T-helper 1 cell treated with Interleukin-12 subunit alpha and Interleukin-12 subunit beta and Interleukin-4 antibody, amounts not matched to agents 30 μg/mL and 1 μg/mL, for 36 hours (primary cell): ENCODE results near the gene MYO1E.
"Not testable (repeated sequence)": the region's sequence is repeated elsewhere in the genome, so short reads cannot be mapped to it uniquely, and the experiment has no call there.

ENCODE experiments used
- H3K27ac Mint-ChIP-seq: one replicate; pipeline ENCODE4 v1.8.0; 2021; ENCODE audit warnings: mild to moderate bottlenecking, mixed read lengths
- H3K27me3 Mint-ChIP-seq: one replicate; pipeline ENCODE4 v1.8.0; 2021; ENCODE audit warnings: low read depth, mixed read lengths
- H3K36me3 Mint-ChIP-seq: one replicate; pipeline ENCODE4 v1.8.0; 2021; ENCODE audit warnings: low read depth, mixed read lengths
- H3K4me1 Mint-ChIP-seq: one replicate; pipeline ENCODE4 v1.8.0; 2021; ENCODE audit warnings: low read depth, mixed read lengths
- H3K4me3 Mint-ChIP-seq: one replicate; pipeline ENCODE4 v1.8.0; 2021; ENCODE audit warnings: mild to moderate bottlenecking, moderate library complexity, mixed read lengths
- H3K9me3 Mint-ChIP-seq: one replicate; pipeline ENCODE4 v1.8.0; 2021; ENCODE audit warnings: mixed read lengths

Gene MYO1E

GRCh38 chr15:59349680-59350420 lies 22.8 kb downstream of the MYO1E start:
- peaks cover 39% of the 10 kb centered on the region for H3K4me1 Mint-ChIP-seq
- peaks cover 7% of the 10 kb centered on the region for H3K36me3 Mint-ChIP-seq
- peak overlapping the region; percentile 47 for H3K27ac Mint-ChIP-seq
- H3K9me3 Mint-ChIP-seq, result no peaks in the 10 kb centered on the region
- peaks cover 7% of the 10 kb centered on the region for H3K27me3 Mint-ChIP-seq
- peak overlapping the region; percentile 62 for H3K4me3 Mint-ChIP-seq

GRCh38 chr15:59347915-59348314 lies 24.8 kb downstream of the MYO1E start:
- H3K9me3 Mint-ChIP-seq, result peaks cover under 1% of the 10 kb centered on the region

GRCh38 chr15:59346951-59347350 lies 25.7 kb downstream of the MYO1E start:
- H3K27me3 Mint-ChIP-seq, result peaks cover 25% of the 10 kb centered on the region

More at GRCh38 chr15:59347915-59348314, 24.8 kb downstream of the MYO1E start:
- Mint-ChIP-seq H3K27me3 (peaks cover 16% of the 10 kb centered on the region), H3K4me3 (no peak overlapping the region), H3K27ac (no peak overlapping the region), H3K4me1 (peaks cover 27% of the 10 kb centered on the region), H3K36me3 (peaks cover 10% of the 10 kb centered on the region)

GRCh38 chr15:59345326-59345725 lies 27.3 kb downstream of the MYO1E start:
- Mint-ChIP-seq H3K36me3 (peaks cover 17% of the 10 kb centered on the region), H3K27ac (no peak overlapping the region), H3K9me3 (peaks cover 5% of the 10 kb centered on the region), H3K4me3 (no peak overlapping the region), H3K27me3 (peaks cover 32% of the 10 kb centered on the region), H3K4me1 (peaks cover 11% of the 10 kb centered on the region)

More at GRCh38 chr15:59346951-59347350, 25.7 kb downstream of the MYO1E start:
- Mint-ChIP-seq H3K4me1 (peaks cover 23% of the 10 kb centered on the region), H3K4me3 (no peak overlapping the region), H3K36me3 (peaks cover 18% of the 10 kb centered on the region), H3K27ac (no peak overlapping the region), H3K9me3 (peaks cover 5% of the 10 kb centered on the region)

- H3K9me3 Mint-ChIP-seq, result peaks cover 5% of the 10 kb centered on the region
- H3K27me3 Mint-ChIP-seq, result peaks cover 34% of the 10 kb centered on the region
- H3K36me3 Mint-ChIP-seq, result peaks cover 14% of the 10 kb centered on the region
- no peak overlapping the region for H3K27ac Mint-ChIP-seq
- peaks cover 2% of the 10 kb centered on the region for H3K4me1 Mint-ChIP-seq
- no peak overlapping the region for H3K4me3 Mint-ChIP-seq
These were observed 28.4 kb downstream of the MYO1E start for GRCh38 chr15:59344311-59344710.

- Mint-ChIP-seq H3K4me3 (no peak overlapping the region), H3K27me3 (peaks cover 34% of the 10 kb centered on the region), H3K36me3 (peaks cover 12% of the 10 kb centered on the region), H3K4me1 (no peaks in the 10 kb centered on the region), H3K27ac (no peak overlapping the region), H3K9me3 (peaks cover 5% of the 10 kb centered on the region)
These were observed 32.3 kb downstream of the MYO1E start for GRCh38 chr15:59340325-59340724.

GRCh38 chr15:59339252-59339672 lies 33.4 kb downstream of the MYO1E start:
- H3K27ac Mint-ChIP-seq, result no peak overlapping the region
- H3K9me3 Mint-ChIP-seq, result peaks cover 5% of the 10 kb centered on the region

GRCh38 chr15:59338414-59338813 lies 34.3 kb downstream of the MYO1E start:
- no peak overlapping the region for H3K27ac Mint-ChIP-seq
- H3K36me3 Mint-ChIP-seq, result peaks cover 12% of the 10 kb centered on the region
- H3K27me3 Mint-ChIP-seq, result peaks cover 25% of the 10 kb centered on the region
- no peak overlapping the region for H3K4me3 Mint-ChIP-seq
- peaks cover 5% of the 10 kb centered on the region for H3K9me3 Mint-ChIP-seq
- H3K4me1 Mint-ChIP-seq, result no peaks in the 10 kb centered on the region

More at GRCh38 chr15:59339252-59339672, 33.4 kb downstream of the MYO1E start:
- Mint-ChIP-seq H3K27me3 (peaks cover 30% of the 10 kb centered on the region), H3K4me1 (no peaks in the 10 kb centered on the region), H3K4me3 (no peak overlapping the region), H3K36me3 (peaks cover 12% of the 10 kb centered on the region)

- not testable (repeated sequence) for H3K9me3 Mint-ChIP-seq
These were observed 35.9 kb downstream of the MYO1E start for GRCh38 chr15:59336725-59337124.

GRCh38 chr15:59335207-59335786 lies 37.4 kb downstream of the MYO1E start:
- no peaks in the 10 kb centered on the region for H3K4me1 Mint-ChIP-seq
- no peaks in the 10 kb centered on the region for H3K36me3 Mint-ChIP-seq
- no peaks in the 10 kb centered on the region for H3K9me3 Mint-ChIP-seq
- no peak overlapping the region for H3K4me3 Mint-ChIP-seq
- peaks cover 15% of the 10 kb centered on the region for H3K27me3 Mint-ChIP-seq
- H3K27ac Mint-ChIP-seq, result no peak overlapping the region

More at GRCh38 chr15:59336725-59337124, 35.9 kb downstream of the MYO1E start:
- H3K4me3 Mint-ChIP-seq, H3K27ac Mint-ChIP-seq, H3K27me3 Mint-ChIP-seq, H3K36me3 Mint-ChIP-seq, H3K4me1 Mint-ChIP-seq: not testable (repeated sequence)

GRCh38 chr15:59334076-59334415 lies 38.6 kb downstream of the MYO1E start:
- Mint-ChIP-seq H3K9me3 (no peaks in the 10 kb centered on the region), H3K27me3 (peaks cover 20% of the 10 kb centered on the region), H3K4me1 (no peaks in the 10 kb centered on the region), H3K27ac (no peak overlapping the region), H3K36me3 (no peaks in the 10 kb centered on the region), H3K4me3 (no peak overlapping the region)

GRCh38 chr15:59333401-59334075 lies 39.1 kb downstream of the MYO1E start:
- peaks cover 3% of the 10 kb centered on the region for H3K4me1 Mint-ChIP-seq
- H3K4me3 Mint-ChIP-seq, result no peak overlapping the region

GRCh38 chr15:59332009-59332408 lies 40.7 kb downstream of the MYO1E start:
- no peak overlapping the region for H3K4me3 Mint-ChIP-seq

More at GRCh38 chr15:59333401-59334075, 39.1 kb downstream of the MYO1E start:
- no peak overlapping the region for H3K27ac Mint-ChIP-seq
- no peaks in the 10 kb centered on the region for H3K9me3 Mint-ChIP-seq
- H3K27me3 Mint-ChIP-seq, result peaks cover 25% of the 10 kb centered on the region
- H3K36me3 Mint-ChIP-seq, result no peaks in the 10 kb centered on the region

GRCh38 chr15:59330649-59331048 lies 42.0 kb downstream of the MYO1E start:
- no peaks in the 10 kb centered on the region for H3K36me3 Mint-ChIP-seq
- no peak overlapping the region for H3K27ac Mint-ChIP-seq
- no peaks in the 10 kb centered on the region for H3K9me3 Mint-ChIP-seq
- H3K27me3 Mint-ChIP-seq, result peaks cover 30% of the 10 kb centered on the region
- H3K4me1 Mint-ChIP-seq, result peaks cover 9% of the 10 kb centered on the region
- H3K4me3 Mint-ChIP-seq, result no peak overlapping the region

More at GRCh38 chr15:59332009-59332408, 40.7 kb downstream of the MYO1E start:
- no peak overlapping the region for H3K27ac Mint-ChIP-seq
- no peaks in the 10 kb centered on the region for H3K9me3 Mint-ChIP-seq
- H3K4me1 Mint-ChIP-seq, result peaks cover 9% of the 10 kb centered on the region
- peaks cover 30% of the 10 kb centered on the region for H3K27me3 Mint-ChIP-seq
- no peaks in the 10 kb centered on the region for H3K36me3 Mint-ChIP-seq
